SK-N-MC (cell line): Measurements from ENCODE around the gene WDR70.

ENCODE experiments used
- EZH2 ChIP-seq: fragments of 200-600 bp; sonication (generic); IDR thresholded peaks from one replicate; pipeline ENCODE4 v1.6.1; 2017; ENCODE audit warnings: antibody characterized with exemption
- POLR2AphosphoS5 ChIP-seq: IDR thresholded peaks from 2 replicates; pipeline ENCODE4 v1.6.1; 2012; ENCODE audit warnings: mild to moderate bottlenecking, low read depth, low read length, borderline replicate concordance

GRCh38 chr5:37786416-37786815, 407.3 kb downstream of the WDR70 start:
- no peak for TF ChIP-seq EZH2
- TF ChIP-seq POLR2AphosphoS5 = no peak
